Ectodermal cell (in vitro differentiated cells): ENCODE results near the gene DOCK4.

Source experiments
- H3K27ac ChIP-seq: 2 replicates; pipeline ENCODE4 v1.7.0; 2013; ENCODE audit warnings: mild to moderate bottlenecking, low read depth, low read length; ENCODE audit not compliant: insufficient read depth, poor library complexity, severe bottlenecking
- H3K27me3 ChIP-seq: 2 replicates; pipeline ENCODE4 v1.7.0; 2013; ENCODE audit warnings: mild to moderate bottlenecking, low read length; ENCODE audit not compliant: insufficient read depth, control insufficient read depth, poor library complexity, severe bottlenecking
- H3K36me3 ChIP-seq: one replicate; pipeline ENCODE4 v1.7.0; 2013; ENCODE audit warnings: low read length; ENCODE audit not compliant: control insufficient read depth, insufficient read depth
- H3K4me1 ChIP-seq: one replicate; pipeline ENCODE4 v1.7.0; 2013; ENCODE audit warnings: low read length; ENCODE audit not compliant: control insufficient read depth, insufficient read depth
- H3K4me3 ChIP-seq: 2 replicates; pipeline ENCODE4 v1.7.0; 2013; ENCODE audit warnings: low read depth, low read length, control low read depth; ENCODE audit not compliant: insufficient read depth
- H3K9me3 ChIP-seq: 2 replicates; pipeline ENCODE4 v1.7.0; 2013; ENCODE audit warnings: mild to moderate bottlenecking, low read length, moderate library complexity; ENCODE audit not compliant: control insufficient read depth
- WGBS, 2 experiments: methylation state at CpG; one replicate each; pipeline ENCODE4 v1.1.7; 2013; ENCODE audit warnings: missing lambda C conversion rate in 2 of 2; 5-methylcytosine and 5-hydroxymethylcytosine counted together

Gene DOCK4

GRCh38 chr7:112103246-112103645 is 103.0 kb downstream of the DOCK4 start:
- no peaks in the 10 kb centered on the region for H3K4me1 ChIP-seq
- no peaks in the 10 kb centered on the region for H3K9me3 ChIP-seq
- no peak overlapping the region for H3K27ac ChIP-seq
- WGBS, 2 experiments = 87 to 96% methylated on average over 2 of the region's 2 CpGs
- H3K4me3 ChIP-seq = no peak overlapping the region
- H3K36me3 ChIP-seq = no peaks in the 10 kb centered on the region
- no peaks in the 10 kb centered on the region for H3K27me3 ChIP-seq

- Histone ChIP-seq H3K27me3 (no peaks in the 10 kb centered on the region), H3K9me3 (no peaks in the 10 kb centered on the region), H3K4me1 (no peaks in the 10 kb centered on the region), H3K4me3 (no peak overlapping the region), H3K36me3 (no peaks in the 10 kb centered on the region), H3K27ac (no peak overlapping the region)
- 93 to 95% methylated on average over 8 of the region's 8 CpGs for WGBS, 2 experiments
Measured at GRCh38 chr7:112101201-112101846, 104.9 kb downstream of the DOCK4 start.

- no peaks in the 10 kb centered on the region for H3K4me1 ChIP-seq
- no peaks in the 10 kb centered on the region for H3K27me3 ChIP-seq
- H3K27ac ChIP-seq = no peak overlapping the region
- no peaks in the 10 kb centered on the region for H3K36me3 ChIP-seq
- H3K4me3 ChIP-seq = no peak overlapping the region
- 100% methylated on average over 1 of the region's 1 CpG; no CpG with 5 or more reads in 1 of the 2 experiments for WGBS, 2 experiments
- H3K9me3 ChIP-seq = no peaks in the 10 kb centered on the region
Measured at GRCh38 chr7:112097524-112097923, 108.7 kb downstream of the DOCK4 start.

GRCh38 chr7:112093409-112093808 is 112.8 kb downstream of the DOCK4 start:
- Histone ChIP-seq H3K27ac (no peak overlapping the region), H3K4me1 (no peaks in the 10 kb centered on the region), H3K36me3 (no peaks in the 10 kb centered on the region), H3K4me3 (no peak overlapping the region), H3K27me3 (no peaks in the 10 kb centered on the region), H3K9me3 (no peaks in the 10 kb centered on the region)
- 88 to 96% methylated on average over 2 to 4 of the region's 5 CpGs for WGBS, 2 experiments

GRCh38 chr7:112092709-112093395 is 113.3 kb downstream of the DOCK4 start:
- no peaks in the 10 kb centered on the region for H3K9me3 ChIP-seq
- no peak overlapping the region for H3K27ac ChIP-seq
- no peaks in the 10 kb centered on the region for H3K27me3 ChIP-seq
- H3K36me3 ChIP-seq = no peaks in the 10 kb centered on the region
- H3K4me1 ChIP-seq = no peaks in the 10 kb centered on the region
- WGBS, 2 experiments = 83 to 94% methylated on average over 4 to 5 of the region's 5 CpGs
- no peak overlapping the region for H3K4me3 ChIP-seq

GRCh38 chr7:112092306-112092705 is 113.9 kb downstream of the DOCK4 start:
- H3K4me3 ChIP-seq = no peak overlapping the region
- no peaks in the 10 kb centered on the region for H3K27me3 ChIP-seq
- no peaks in the 10 kb centered on the region for H3K9me3 ChIP-seq
- no peak overlapping the region for H3K27ac ChIP-seq
- H3K4me1 ChIP-seq = no peaks in the 10 kb centered on the region
- no peaks in the 10 kb centered on the region for H3K36me3 ChIP-seq
- WGBS, 2 experiments = 86 to 87% methylated on average over 8 of the region's 8 CpGs

- Histone ChIP-seq H3K36me3 (no peaks in the 10 kb centered on the region), H3K4me1 (no peaks in the 10 kb centered on the region), H3K4me3 (no peak overlapping the region), H3K9me3 (no peaks in the 10 kb centered on the region), H3K27ac (no peak overlapping the region), H3K27me3 (no peaks in the 10 kb centered on the region)
- WGBS, 2 experiments = 88 to 93% methylated on average over 3 of the region's 3 CpGs
Measured at GRCh38 chr7:112091768-112092167, 114.4 kb downstream of the DOCK4 start.

GRCh38 chr7:112089551-112089950 is 116.6 kb downstream of the DOCK4 start:
- Histone ChIP-seq H3K27ac (no peak overlapping the region), H3K4me1 (no peaks in the 10 kb centered on the region), H3K36me3 (no peaks in the 10 kb centered on the region), H3K27me3 (no peaks in the 10 kb centered on the region), H3K9me3 (no peaks in the 10 kb centered on the region), H3K4me3 (no peak overlapping the region)
- 90 to 92% methylated on average over 4 of the region's 4 CpGs for WGBS, 2 experiments

GRCh38 chr7:112088484-112089016 is 117.6 kb downstream of the DOCK4 start:
- Histone ChIP-seq H3K27me3 (no peaks in the 10 kb centered on the region), H3K4me3 (no peak overlapping the region), H3K27ac (no peak overlapping the region), H3K36me3 (no peaks in the 10 kb centered on the region), H3K4me1 (no peaks in the 10 kb centered on the region), H3K9me3 (no peaks in the 10 kb centered on the region)
- WGBS, 2 experiments = 85 to 89% methylated on average over 2 to 3 of the region's 4 CpGs

GRCh38 chr7:112086496-112087254 is 119.5 kb downstream of the DOCK4 start:
- H3K4me3 ChIP-seq = no peak overlapping the region
- no peaks in the 10 kb centered on the region for H3K4me1 ChIP-seq
- H3K27ac ChIP-seq = no peak overlapping the region
- H3K36me3 ChIP-seq = no peaks in the 10 kb centered on the region
- WGBS, 2 experiments = 92 to 97% methylated on average over 3 of the region's 3 CpGs
- H3K27me3 ChIP-seq = no peaks in the 10 kb centered on the region
- no peaks in the 10 kb centered on the region for H3K9me3 ChIP-seq
